ENCODE measurements around the gene FAM177A1. TPM values are rescaled to one million over a fixed set of nuclear protein-coding genes. Genes with fewer than 3 reads are reported as not detected.
"Not testable (repeated sequence)": the region's sequence is repeated elsewhere in the genome, so short reads cannot be mapped to it uniquely, and the experiment has no call there.

The FAM177A1 gene
- total and polyA plus RNA-seq, 2 experiments from 2014 or later, result 100 to 132 TPM

GRCh38 chr14:35083530-35084150 is 37.6 kb downstream of the FAM177A1 start:
- Histone ChIP-seq H3K9me2 (replicated peaks; ENCODE audit: insufficient read depth) (no peaks in the 10 kb centered on the region), H3K4me2 (no peak overlapping the region), H3K4me3 (no peak overlapping the region), H3K4me1 (ENCODE audit: insufficient read depth) (no peaks in the 10 kb centered on the region), H4K20me1 (ENCODE audit: insufficient read depth, poor library complexity, severe bottlenecking) (no peaks in the 10 kb centered on the region), H2AFZ (no peak overlapping the region), H3K9me3 (ENCODE audit: low read depth) (no peaks in the 10 kb centered on the region), H3K27ac (no peak overlapping the region), H3K79me2 (no peaks in the 10 kb centered on the region), H3K27me3 (no peaks in the 10 kb centered on the region), H3K36me3 (replicated peaks; ENCODE audit: insufficient read depth, low read depth) (no peaks in the 10 kb centered on the region)
- no peak for DNase-seq (ENCODE audit: low spot score)
- 95% methylated on average over 8 of the region's 8 CpGs for WGBS (ENCODE audit: low lambda C conversion rate, missing lambda C conversion rate)
- no peak for TF ChIP-seq EZH2phosphoT487 (IDR thresholded peaks at IDR 0.05; ENCODE audit: low read depth, severe bottlenecking, unreplicated experiment)
- no peak for TF ChIP-seq EZH2 (IDR thresholded peaks at IDR 0.05; ENCODE audit: borderline replicate concordance)
- TF ChIP-seq, protein P1, sequence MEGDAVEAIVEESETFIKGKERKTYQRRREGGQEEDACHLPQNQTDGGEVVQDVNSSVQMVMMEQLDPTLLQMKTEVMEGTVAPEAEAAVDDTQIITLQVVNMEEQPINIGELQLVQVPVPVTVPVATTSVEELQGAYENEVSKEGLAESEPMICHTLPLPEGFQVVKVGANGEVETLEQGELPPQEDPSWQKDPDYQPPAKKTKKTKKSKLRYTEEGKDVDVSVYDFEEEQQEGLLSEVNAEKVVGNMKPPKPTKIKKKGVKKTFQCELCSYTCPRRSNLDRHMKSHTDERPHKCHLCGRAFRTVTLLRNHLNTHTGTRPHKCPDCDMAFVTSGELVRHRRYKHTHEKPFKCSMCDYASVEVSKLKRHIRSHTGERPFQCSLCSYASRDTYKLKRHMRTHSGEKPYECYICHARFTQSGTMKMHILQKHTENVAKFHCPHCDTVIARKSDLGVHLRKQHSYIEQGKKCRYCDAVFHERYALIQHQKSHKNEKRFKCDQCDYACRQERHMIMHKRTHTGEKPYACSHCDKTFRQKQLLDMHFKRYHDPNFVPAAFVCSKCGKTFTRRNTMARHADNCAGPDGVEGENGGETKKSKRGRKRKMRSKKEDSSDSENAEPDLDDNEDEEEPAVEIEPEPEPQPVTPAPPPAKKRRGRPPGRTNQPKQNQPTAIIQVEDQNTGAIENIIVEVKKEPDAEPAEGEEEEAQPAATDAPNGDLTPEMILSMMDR (IDR thresholded peaks at IDR 0.05; ENCODE audit: poor library complexity), result no peak

DNA sequence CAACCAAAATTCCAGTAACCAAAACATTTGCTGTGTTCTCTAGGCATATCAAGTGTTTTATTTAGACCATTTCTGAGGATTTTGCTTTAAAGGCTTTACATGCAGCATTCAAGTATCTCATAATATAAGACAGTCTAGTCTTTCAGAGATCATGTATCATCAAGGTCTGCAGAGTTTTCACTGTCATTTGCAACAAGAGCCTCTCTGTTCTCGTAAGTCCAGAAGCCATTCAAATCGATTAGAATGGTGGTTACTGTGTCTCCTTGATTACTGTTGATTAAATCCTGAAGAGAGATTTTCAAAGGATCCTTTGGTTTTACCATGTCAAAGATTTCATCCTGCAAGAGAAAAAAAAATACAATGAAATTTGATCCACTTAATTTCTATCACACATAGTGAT is 39.4 kb downstream of the FAM177A1 start:
- Histone ChIP-seq H3K79me2 (no peaks in the 10 kb centered on the region), H3K4me2 (no peak overlapping the region), H2AFZ (no peak overlapping the region), H3K4me3 (no peak overlapping the region), H3K9me3 (ENCODE audit: low read depth) (no peaks in the 10 kb centered on the region), H3K4me1 (ENCODE audit: insufficient read depth) (no peaks in the 10 kb centered on the region), H3K9me2 (replicated peaks; ENCODE audit: insufficient read depth) (no peaks in the 10 kb centered on the region), H4K20me1 (ENCODE audit: insufficient read depth, poor library complexity, severe bottlenecking) (no peaks in the 10 kb centered on the region), H3K36me3 (replicated peaks; ENCODE audit: insufficient read depth, low read depth) (no peaks in the 10 kb centered on the region), H3K27ac (no peak overlapping the region), H3K27me3 (no peaks in the 10 kb centered on the region)
- 87% methylated on average over 2 of the region's 2 CpGs for WGBS (ENCODE audit: low lambda C conversion rate, missing lambda C conversion rate)
- TF ChIP-seq EZH2 (IDR thresholded peaks at IDR 0.05; ENCODE audit: borderline replicate concordance) (no peak), EZH2phosphoT487 (IDR thresholded peaks at IDR 0.05; ENCODE audit: low read depth, severe bottlenecking, unreplicated experiment) (no peak)
- TF ChIP-seq, protein P1 (IDR thresholded peaks at IDR 0.05; ENCODE audit: poor library complexity), result no peak
- DNase-seq (ENCODE audit: low spot score), result no peak

DNA sequence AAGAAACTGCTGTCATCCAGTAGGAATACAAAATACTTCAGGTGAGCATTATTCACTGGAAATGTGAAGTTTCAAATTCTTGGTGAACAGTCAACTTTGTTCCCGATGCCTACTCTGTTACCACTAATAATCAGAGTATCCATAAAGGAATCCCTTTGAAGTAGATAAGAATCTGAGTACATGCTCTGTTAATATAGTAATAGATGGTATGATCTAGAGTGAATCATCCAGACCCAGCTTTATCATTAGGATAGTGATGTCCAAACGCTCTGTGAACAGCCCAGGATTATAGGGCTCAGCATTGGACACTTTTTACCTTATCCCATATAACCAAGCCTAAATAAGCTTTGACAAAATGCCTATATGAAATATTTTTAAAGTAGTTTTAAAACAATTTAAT is 42.4 kb downstream of the FAM177A1 start:
- Histone ChIP-seq H3K36me3 (replicated peaks; ENCODE audit: insufficient read depth, low read depth) (no peaks in the 10 kb centered on the region), H4K20me1 (ENCODE audit: insufficient read depth, poor library complexity, severe bottlenecking) (no peaks in the 10 kb centered on the region), H3K9me2 (replicated peaks; ENCODE audit: insufficient read depth) (no peaks in the 10 kb centered on the region), H3K4me3 (no peak overlapping the region), H3K9me3 (ENCODE audit: low read depth) (no peaks in the 10 kb centered on the region), H3K4me2 (no peak overlapping the region), H3K4me1 (ENCODE audit: insufficient read depth) (no peaks in the 10 kb centered on the region), H3K79me2 (no peaks in the 10 kb centered on the region), H3K27ac (no peak overlapping the region), H2AFZ (no peak overlapping the region), H3K27me3 (no peaks in the 10 kb centered on the region)
- 75% methylated on average over 2 of the region's 2 CpGs for WGBS (ENCODE audit: low lambda C conversion rate, missing lambda C conversion rate)
- TF ChIP-seq EZH2 (IDR thresholded peaks at IDR 0.05; ENCODE audit: borderline replicate concordance), result no peak
- DNase-seq (ENCODE audit: low spot score), result no peak

GRCh38 chr14:35094645-35095044 is 48.6 kb downstream of the FAM177A1 start:
- not testable (repeated sequence) for H3K9me2 ChIP-seq (replicated peaks; ENCODE audit: insufficient read depth); DNase-seq (ENCODE audit: low spot score); H2AFZ ChIP-seq; H3K4me1 ChIP-seq (ENCODE audit: insufficient read depth); H3K27ac ChIP-seq; H3K27me3 ChIP-seq; H4K20me1 ChIP-seq (ENCODE audit: insufficient read depth, poor library complexity, severe bottlenecking); H3K4me3 ChIP-seq; H3K79me2 ChIP-seq; H3K36me3 ChIP-seq (replicated peaks; ENCODE audit: insufficient read depth, low read depth); H3K9me3 ChIP-seq (ENCODE audit: low read depth); H3K4me2 ChIP-seq
- 94% methylated on average over 6 of the region's 6 CpGs for WGBS (ENCODE audit: low lambda C conversion rate, missing lambda C conversion rate)
